Esophagus (tissue), 2 donors: Measurements from ENCODE around the gene DDT. TPM values are rescaled to one million over a fixed set of nuclear protein-coding genes. Genes with fewer than 3 reads are reported as not detected.
"Not testable (repeated sequence)": the region's sequence is repeated elsewhere in the genome, so short reads cannot be mapped to it uniquely, and the experiment has no call there.

Source experiments
- H3K27ac ChIP-seq, 2 donors: one replicate each; pipeline ENCODE4 v1.5.1; 2013; ENCODE audit warnings: low read depth in 2 of 2, mild to moderate bottlenecking in 2 of 2, inconsistent platforms in 1 of 2, low read length in 1 of 2, moderate library complexity in 1 of 2
- H3K27me3 ChIP-seq, 2 donors: one replicate each; pipeline ENCODE4 v1.6.1; 2013; ENCODE audit warnings: low read length in 2 of 2, control low read depth in 1 of 2, mild to moderate bottlenecking in 1 of 2; ENCODE audit not compliant: insufficient read depth in 2 of 2, control insufficient read depth in 1 of 2
- H3K36me3 ChIP-seq, 2 donors: one replicate each; pipeline ENCODE4 v1.6.1; 2013; ENCODE audit warnings: low read length in 1 of 2; ENCODE audit not compliant: control insufficient read depth in 2 of 2, insufficient read depth in 2 of 2
- H3K4me1 ChIP-seq, 2 donors: one replicate each; pipeline ENCODE4 v1.6.1; 2013; ENCODE audit warnings: low read length in 1 of 2; ENCODE audit not compliant: control insufficient read depth in 2 of 2, insufficient read depth in 2 of 2
- H3K4me3 ChIP-seq, 2 donors: one replicate each; pipeline ENCODE4 v1.5.1; 2013; ENCODE audit warnings: low read length in 2 of 2, mild to moderate bottlenecking in 2 of 2, low read depth in 1 of 2, moderate library complexity in 1 of 2
- H3K9me3 ChIP-seq, 2 donors: one replicate each; pipeline ENCODE4 v1.6.1; 2013; ENCODE audit warnings: mild to moderate bottlenecking in 2 of 2, low read depth in 1 of 2, low read length in 1 of 2, moderate library complexity in 1 of 2; ENCODE audit not compliant: control insufficient read depth in 2 of 2, insufficient read depth in 1 of 2
- WGBS, 2 donors: extraction: QIAGEN DNeasy Blood & Tissue Kit; methylation state at CpG; one replicate each; pipeline ENCODE4 v1.1.7; 2013; 5-methylcytosine and 5-hydroxymethylcytosine counted together
- polyA plus RNA-seq, 2 donors: library from polyadenylated mRNA; stranded (reverse); fragments of 200-250 nt; gene quantifications; one replicate each; pipeline ENCODE4 v1.2.3, GENCODE V29; 2013
- donor health status: healthy with polysubstance abuse.
- donor health status: Bipolar disorder and iron deficiency.

DDT gene
- polyA plus RNA-seq, 2 donors = 165 to 213 TPM

GRCh38 chr22:23938328-23939016, 35.8 kb downstream of the DDT start:
- no peaks in the 10 kb centered on the region for H3K36me3 ChIP-seq
- H3K9me3 ChIP-seq = no peaks in the 10 kb centered on the region
- H3K27me3 ChIP-seq = no peaks in the 10 kb centered on the region
- H3K27ac ChIP-seq = peak overlapping the region in 1 of 2 donors; percentile 28
- H3K4me3 ChIP-seq = no peak overlapping the region
- no peaks in the 10 kb centered on the region for H3K4me1 ChIP-seq
- WGBS, 2 donors = 62 to 69% methylated on average over 5 of the region's 5 CpGs

- 76 to 82% methylated on average over 14 of the region's 14 CpGs for WGBS, 2 donors
- Histone ChIP-seq H3K27me3 (no peaks in the 10 kb centered on the region), H3K9me3 (no peaks in the 10 kb centered on the region), H3K4me3 (no peak overlapping the region), H3K4me1 (peaks cover 0 to 4% of the 10 kb centered on the region in 2 donors), H3K27ac (no peak overlapping the region), H3K36me3 (peaks cover 0 to 4% of the 10 kb centered on the region in 2 donors)
These were observed 47.7 kb downstream of the DDT start for GRCh38 chr22:23926561-23926960.

GRCh38 chr22:23925020-23925606, 49.1 kb downstream of the DDT start:
- H3K36me3 ChIP-seq = peaks cover 0 to 4% of the 10 kb centered on the region in 2 donors
- peaks cover 0 to 4% of the 10 kb centered on the region in 2 donors for H3K4me1 ChIP-seq
- WGBS, 2 donors = 88 to 94% methylated on average over 6 of the region's 6 CpGs
- no peaks in the 10 kb centered on the region for H3K27me3 ChIP-seq
- no peak overlapping the region for H3K4me3 ChIP-seq
- H3K9me3 ChIP-seq = no peaks in the 10 kb centered on the region
- H3K27ac ChIP-seq = no peak overlapping the region

- H3K9me3 ChIP-seq = no peaks in the 10 kb centered on the region
- WGBS, 2 donors = 65 to 71% methylated on average over 2 of the region's 2 CpGs
- H3K4me1 ChIP-seq = no peaks in the 10 kb centered on the region
- no peak overlapping the region for H3K27ac ChIP-seq
- peaks cover 0 to 4% of the 10 kb centered on the region in 2 donors for H3K36me3 ChIP-seq
- H3K4me3 ChIP-seq = no peak overlapping the region
- no peaks in the 10 kb centered on the region for H3K27me3 ChIP-seq
These were observed 51.3 kb downstream of the DDT start for GRCh38 chr22:23922921-23923320.

- H3K9me3 ChIP-seq, H3K36me3 ChIP-seq, H3K4me3 ChIP-seq, H3K27ac ChIP-seq, H3K4me1 ChIP-seq, H3K27me3 ChIP-seq: not testable (repeated sequence)
- 90% methylated on average over 13 of the region's 13 CpGs for WGBS, 2 donors
These were observed 52.5 kb downstream of the DDT start for GRCh38 chr22:23921586-23922201.

Other genes starting within 250 kb of the DDT start
- gene ZNF70, start 223.3 kb downstream of the DDT start, polyA plus RNA-seq = under 1 TPM; 0.40 to 0.92 TPM
- gene VPREB3, start 220.0 kb downstream of the DDT start, polyA plus RNA-seq = under 1 TPM; 0.45 to 0.98 TPM
- under 1 TPM in 1 of 2 donors, not detected in 1; 0.14 TPM for gene C22orf15, start 211.5 kb downstream of the DDT start, polyA plus RNA-seq
- 100 to 1,000 TPM; 115 to 191 TPM for gene CHCHD10, start 206.5 kb downstream of the DDT start, polyA plus RNA-seq
- gene MMP11, start 201.6 kb downstream of the DDT start, polyA plus RNA-seq = under 1 TPM; 0.49 to 0.53 TPM
- 10 to 100 TPM; 32.1 to 51.6 TPM for gene SMARCB1, start 187.5 kb downstream of the DDT start, polyA plus RNA-seq
- gene DERL3, start 135.4 kb downstream of the DDT start, polyA plus RNA-seq = 1 to 10 TPM in 1 of 2 donors, under 1 TPM in 1; 0.58 to 1.1 TPM
- gene SLC2A11, start 116.6 kb downstream of the DDT start, polyA plus RNA-seq = 1 to 10 TPM; 2.5 to 3.9 TPM
- 1,000 to 10,000 TPM in 1 of 2 donors, 100 to 1,000 TPM in 1; 706 to 1,271 TPM for gene MIF, start 80.1 kb downstream of the DDT start, polyA plus RNA-seq
- 10 to 100 TPM in 1 of 2 donors, 1 to 10 TPM in 1; 2.8 to 74.1 TPM for gene GSTT2B, start 13.2 kb downstream of the DDT start, polyA plus RNA-seq
- gene DDTL, start 7.6 kb downstream of the DDT start, polyA plus RNA-seq = 1 to 10 TPM; 1.4 TPM
- under 1 TPM; 0.11 to 0.92 TPM for gene GSTT2, start 5.7 kb upstream of the DDT start, polyA plus RNA-seq
- gene GSTT4, start 31.0 kb upstream of the DDT start, polyA plus RNA-seq = not detected
- gene CABIN1, start 36.9 kb upstream of the DDT start, polyA plus RNA-seq = 10 to 100 TPM; 15.2 to 26.3 TPM
- 1 to 10 TPM in 1 of 2 donors, under 1 TPM in 1; 0.73 to 1.4 TPM for gene SUSD2, start 207.0 kb upstream of the DDT start, polyA plus RNA-seq